SK-N-SH (cell line): Measurements from ENCODE around the gene DDIT4. TPM values are rescaled to one million over a fixed set of nuclear protein-coding genes. Genes with fewer than 3 reads are reported as not detected.

Experiments
- CTCF ChIA-PET: fragments of 300-600, 350-600 bp; formaldehyde crosslinking; extraction: SDS; loops from one replicate; lab custom pipeline; 2021; lab: Yijun Ruan, JAX
- POLR2A ChIA-PET: fragments of 350-600 bp; sonication (Branson Sonifier 250); formaldehyde crosslinking; extraction: SDS; loops from one replicate; lab custom pipeline; 2020; ENCODE audit warnings: antibody characterized with exemption, inconsistent platforms; lab: Yijun Ruan, JAX
- DNase-seq: peaks from one replicate; pipeline ENCODE4 v3.0.0; 2012
- H2AFZ ChIP-seq: fragments of 200-600 bp; sonication (generic); 2 replicates; pipeline ENCODE4 v1.8.1; 2016; ENCODE audit warnings: antibody characterized with exemption, mild to moderate bottlenecking, low read depth
- H3F3A ChIP-seq: fragments of 200-600 bp; sonication (generic); replicated peaks from 2 replicates; pipeline ENCODE3; 2016; ENCODE audit warnings: antibody characterized with exemption, mild to moderate bottlenecking; ENCODE audit not compliant: insufficient read depth
- H3K27ac ChIP-seq, 2 experiments: fragments of 200-500 bp in 1 of 2; fragments of 200-600 bp in 1 of 2; sonication (Bioruptor generic) in 1 of 2; sonication (generic), shearing (Covaris generic) in 1 of 2; 2 replicates each; pipeline versions ENCODE4 v1.5.1 to v1.6.1; 2014 to 2016; ENCODE audit warnings: low read depth in 2 of 2, inconsistent platforms in 1 of 2, low read length in 1 of 2, mild to moderate bottlenecking in 1 of 2, mixed read lengths in 1 of 2
- H3K27me3 ChIP-seq: fragments of 200-600 bp; sonication (generic), shearing (Covaris generic); 2 replicates; pipeline ENCODE4 v1.6.1; 2016; ENCODE audit warnings: mixed run types; ENCODE audit not compliant: insufficient read depth
- H3K36me3 ChIP-seq, 2 experiments: fragments of 200-500 bp in 1 of 2; fragments of 200-600 bp in 1 of 2; sonication (Bioruptor generic) in 1 of 2; sonication (generic) in 1 of 2; replicated peaks in 1 of 2; 2 replicates each; pipeline versions ENCODE3 to v1.5.1; 2014 to 2016; ENCODE audit warnings: low read length in 1 of 2, mild to moderate bottlenecking in 1 of 2; ENCODE audit not compliant: insufficient read depth in 2 of 2, control insufficient read depth in 1 of 2
- H3K4me1 ChIP-seq, 2 experiments: fragments of 200-500 bp in 1 of 2; fragments of 200-600 bp in 1 of 2; sonication (Bioruptor generic) in 1 of 2; sonication (generic), shearing (Covaris generic) in 1 of 2; 2 replicates each; pipeline versions ENCODE4 v1.5.1 to v1.6.1; 2014 to 2016; ENCODE audit warnings: low read depth in 1 of 2, low read length in 1 of 2, mixed run types in 1 of 2; ENCODE audit not compliant: insufficient read depth in 2 of 2, control insufficient read depth in 1 of 2
- H3K4me2 ChIP-seq: fragments of 200-600 bp; sonication (generic), shearing (Covaris generic); 2 replicates; pipeline ENCODE4 v1.6.1; 2017; ENCODE audit warnings: mixed run types
- H3K4me3 ChIP-seq, 2 experiments: fragments of 200-500 bp in 1 of 2; fragments of 200-600 bp in 1 of 2; sonication (Bioruptor generic) in 1 of 2; sonication (generic), shearing (Covaris generic) in 1 of 2; 2 replicates each; pipeline versions ENCODE4 v1.5.1 to v1.8.1; 2014 to 2016; ENCODE audit warnings: low read depth in 2 of 2, inconsistent platforms in 1 of 2, low read length in 1 of 2, mild to moderate bottlenecking in 1 of 2, mixed read lengths in 1 of 2, moderate library complexity in 1 of 2
- H3K79me2 ChIP-seq: fragments of 200-600 bp; sonication (generic); 2 replicates; pipeline ENCODE4 v1.8.1; 2017; ENCODE audit warnings: mild to moderate bottlenecking; ENCODE audit not compliant: insufficient read depth
- H3K9ac ChIP-seq: fragments of 200-600 bp; sonication (generic); 2 replicates; pipeline ENCODE4 v1.6.1; 2017; ENCODE audit warnings: mixed run types
- H3K9me2 ChIP-seq: fragments of 200-600 bp; sonication (generic); 2 replicates; pipeline ENCODE4 v1.6.1; 2017; ENCODE audit warnings: mixed run types
- H3K9me3 ChIP-seq: fragments of 200-600 bp; sonication (generic); 2 replicates; pipeline ENCODE4 v1.6.1; 2017; ENCODE audit warnings: mixed run types, mild to moderate bottlenecking, moderate library complexity
- H4K20me1 ChIP-seq: fragments of 200-600 bp; sonication (generic); 2 replicates; pipeline ENCODE4 v1.6.1; 2017; ENCODE audit warnings: mild to moderate bottlenecking, mixed run types; ENCODE audit not compliant: insufficient read depth
- ELF1 ChIP-seq: IDR thresholded peaks from 2 replicates; pipeline ENCODE4 v1.4.0; 2012
- EZH2phosphoT487 ChIP-seq: fragments of 200-600 bp; sonication (generic); IDR thresholded peaks from 2 replicates; pipeline ENCODE4 v1.6.1; 2017; ENCODE audit warnings: low read depth, mixed run types, mild to moderate bottlenecking, antibody characterized with exemption, moderate library complexity, borderline replicate concordance
- FOXJ3 ChIP-seq: sonication (generic); formaldehyde crosslinking; IDR thresholded peaks from 2 replicates; pipeline ENCODE4 v1.5.1; 2020; ENCODE audit warnings: mild to moderate bottlenecking, missing genetic modification reagents
- FOXM1 ChIP-seq: IDR thresholded peaks from 2 replicates; pipeline ENCODE4 v1.4.0; 2012; ENCODE audit warnings: low read depth, mild to moderate bottlenecking
- GATA2 ChIP-seq: sonication (generic); formaldehyde crosslinking; IDR thresholded peaks from 2 replicates; pipeline ENCODE4 v1.5.0; 2020; ENCODE audit warnings: mild to moderate bottlenecking, missing genetic modification reagents
- IRF3 ChIP-seq: fragments of 150-350 bp; IDR thresholded peaks from 2 replicates; pipeline ENCODE4 v1.6.1; 2016; ENCODE audit warnings: mild to moderate bottlenecking, low read depth, low read length
- MAX ChIP-seq: IDR thresholded peaks from 2 replicates; pipeline ENCODE4 v1.4.0; 2012; ENCODE audit warnings: low read depth
- MEF2A ChIP-seq: IDR thresholded peaks from 2 replicates; pipeline ENCODE4 v1.4.0; 2012; ENCODE audit warnings: low read depth, borderline replicate concordance
- MXI1 ChIP-seq: IDR thresholded peaks from 2 replicates; pipeline ENCODE4 v1.6.1; 2012; ENCODE audit warnings: mild to moderate bottlenecking, low read depth, low read length, improper control_type of control experiment
- NFIC ChIP-seq: IDR thresholded peaks from 2 replicates; pipeline ENCODE4 v1.4.0; 2012; ENCODE audit warnings: borderline replicate concordance
- NRF1 ChIP-seq: IDR thresholded peaks from 2 replicates; pipeline ENCODE4 v1.6.1; 2012; ENCODE audit warnings: low read depth, mild to moderate bottlenecking, low read length
- RAD21 ChIP-seq: IDR thresholded peaks from 2 replicates; pipeline ENCODE4 v1.6.1; 2012; ENCODE audit warnings: mild to moderate bottlenecking, low read length
- RCOR1 ChIP-seq: fragments of 150-350 bp; IDR thresholded peaks from 2 replicates; pipeline ENCODE4 v1.6.1; 2017; ENCODE audit warnings: antibody characterized with exemption, low read length
- RFX5 ChIP-seq: IDR thresholded peaks from 2 replicates; pipeline ENCODE4 v1.6.1; 2012; ENCODE audit warnings: mild to moderate bottlenecking, improper control_type of control experiment, low read length
- RXRA ChIP-seq: IDR thresholded peaks from 2 replicates; pipeline ENCODE4 v1.4.0; 2012; ENCODE audit warnings: low read depth, mild to moderate bottlenecking, borderline replicate concordance
- TCF12 ChIP-seq: IDR thresholded peaks from 2 replicates; pipeline ENCODE4 v1.4.0; 2012
- YY1 ChIP-seq: IDR thresholded peaks from 2 replicates; pipeline ENCODE4 v1.4.0; 2012; ENCODE audit warnings: low read depth, mild to moderate bottlenecking
- whole genome bisulfite sequencing: methylation state at CpG from one replicate; pipeline ENCODE4 v1.1.6; 2017; ENCODE audit warnings: low lambda C conversion rate; 5-methylcytosine and 5-hydroxymethylcytosine counted together
- polyA plus RNA-seq, 3 experiments: library from polyadenylated mRNA; depleted of rRNA; stranded (reverse); fragments of >200 nt; gene quantifications; 2 replicates each; pipeline ENCODE4 v1.2.3, GENCODE V29; 2012

The DDIT4 gene
- polyA plus RNA-seq, 1 of the 3 experiments (the other 2 are of a cell fraction): 24.9 TPM

GRCh38 chr10:72283131-72283530, 9.4 kb downstream of the DDIT4 start:
- no peak overlapping the region for H3K4me3 ChIP-seq
- TF ChIP-seq FOXJ3 (CRISPR knock-in tag) (no peak), NRF1 (no peak), RXRA (no peak), TCF12 (no peak), NFIC (no peak), MEF2A (no peak), RCOR1 (no peak), IRF3 (no peak), GATA2 (CRISPR knock-in tag) (no peak)
- TF ChIP-seq, all 33 proteins: peak for 0
- Histone ChIP-seq H3K9me2 (no peaks in the 10 kb centered on the region), H3K27ac (no peak overlapping the region), H3K4me1 (no peaks in the 10 kb centered on the region), H3K9me3 (no peaks in the 10 kb centered on the region), H3K79me2 (no peaks in the 10 kb centered on the region), H2AFZ (no peak overlapping the region), H3K9ac (no peak overlapping the region), H3K36me3 (no peaks in the 10 kb centered on the region), H3K27me3 (no peaks in the 10 kb centered on the region), H4K20me1 (no peaks in the 10 kb centered on the region), H3K4me2 (no peak overlapping the region), H3F3A (no peaks in the 10 kb centered on the region)
- no peak for DNase-seq
- 53% methylated on average over 3 of the region's 3 CpGs for WGBS
- ChIA-PET POLR2A (no interaction called here), CTCF (interaction anchor here (0.7 to 1.5 kb wide), 3 partner anchors 8 to 57 kb away, joined by 3 to 6 read pairs (median 4); no protein-coding TSS in a partner anchor)

- no peak for DNase-seq
- H3K4me1 ChIP-seq: no peaks in the 10 kb centered on the region
- no peaks in the 10 kb centered on the region for H3K9me3 ChIP-seq
- CTCF ChIA-PET: interaction anchor here (0.5 to 1.1 kb wide), 2 partner anchors 44 to 48 kb away, joined by 3 read pairs; no protein-coding TSS in a partner anchor
- no peaks in the 10 kb centered on the region for H4K20me1 ChIP-seq
- H3K9me2 ChIP-seq: no peaks in the 10 kb centered on the region
- 65% methylated on average over 13 of the region's 14 CpGs for WGBS
- H3F3A ChIP-seq: no peaks in the 10 kb centered on the region
- H3K9ac ChIP-seq: no peak overlapping the region
- no peaks in the 10 kb centered on the region for H3K79me2 ChIP-seq
- no peak overlapping the region for H3K27ac ChIP-seq
- H3K4me3 ChIP-seq: no peak overlapping the region
- H3K27me3 ChIP-seq: no peaks in the 10 kb centered on the region
- no peak overlapping the region for H3K4me2 ChIP-seq
- no peak for TF ChIP-seq RFX5
- no peak for TF ChIP-seq MXI1
- no peak for TF ChIP-seq RAD21
- no peak for TF ChIP-seq EZH2phosphoT487
- TF ChIP-seq YY1: no peak
- no peak for TF ChIP-seq MAX
- no peak for TF ChIP-seq FOXM1
- no peak for TF ChIP-seq IRF3
- no peak for TF ChIP-seq ELF1
- no peak for TF ChIP-seq MEF2A
- no peak overlapping the region for H2AFZ ChIP-seq
- H3K36me3 ChIP-seq: no peaks in the 10 kb centered on the region
- POLR2A ChIA-PET: interaction anchor here (0.7 to 4.0 kb wide), 2 partner anchors 11 to 48 kb away, joined by 3 to 22 read pairs; partner anchors contain the start of gene DDIT4
These were observed 12.3 kb downstream of the DDIT4 start for GRCh38 chr10:72285972-72286521.
